ENCODE results near the gene ADCY7. TPM values are rescaled to one million over a fixed set of nuclear protein-coding genes. Genes with fewer than 3 reads are reported as not detected.

ADCY7 gene
- total and polyA plus RNA-seq, 9 of the 15 experiments (the other 6 are each of a cell fraction or from before 2014, with no cell fraction given): 2.3 to 108 (median 28.6) TPM

DNA sequence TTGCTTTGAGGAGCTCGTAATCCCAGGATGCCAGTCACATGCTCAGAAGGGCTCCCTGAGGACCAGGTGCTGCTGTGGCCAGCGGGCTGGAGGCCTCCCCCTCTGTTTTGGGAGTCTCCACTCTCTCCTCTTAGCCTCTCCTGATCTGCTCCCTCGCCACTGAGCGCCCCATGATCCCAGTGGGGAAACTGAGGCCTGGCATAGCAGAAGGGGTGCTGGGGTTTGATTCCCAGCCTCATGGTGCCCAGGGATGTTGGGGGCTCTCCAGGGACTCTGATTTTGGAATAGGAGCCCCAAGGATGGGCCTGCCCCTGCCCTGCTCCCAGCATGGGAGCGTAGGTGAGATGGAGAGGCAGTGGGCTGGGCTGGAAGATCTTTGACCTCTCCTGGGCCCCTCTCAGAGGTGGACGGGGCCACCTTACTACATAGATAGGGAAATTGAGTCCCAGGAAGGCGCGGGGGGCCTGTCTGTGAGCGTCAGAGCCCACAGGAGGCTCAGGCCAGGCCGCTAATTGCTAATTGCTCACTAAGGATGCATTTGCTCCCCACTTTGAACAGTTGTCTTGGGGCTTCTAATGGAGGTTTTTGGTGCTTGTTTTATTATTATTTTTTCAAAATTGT lies 525 bp upstream of the ADCY7 start (continued):
- TF ChIP-seq, protein P1, sequence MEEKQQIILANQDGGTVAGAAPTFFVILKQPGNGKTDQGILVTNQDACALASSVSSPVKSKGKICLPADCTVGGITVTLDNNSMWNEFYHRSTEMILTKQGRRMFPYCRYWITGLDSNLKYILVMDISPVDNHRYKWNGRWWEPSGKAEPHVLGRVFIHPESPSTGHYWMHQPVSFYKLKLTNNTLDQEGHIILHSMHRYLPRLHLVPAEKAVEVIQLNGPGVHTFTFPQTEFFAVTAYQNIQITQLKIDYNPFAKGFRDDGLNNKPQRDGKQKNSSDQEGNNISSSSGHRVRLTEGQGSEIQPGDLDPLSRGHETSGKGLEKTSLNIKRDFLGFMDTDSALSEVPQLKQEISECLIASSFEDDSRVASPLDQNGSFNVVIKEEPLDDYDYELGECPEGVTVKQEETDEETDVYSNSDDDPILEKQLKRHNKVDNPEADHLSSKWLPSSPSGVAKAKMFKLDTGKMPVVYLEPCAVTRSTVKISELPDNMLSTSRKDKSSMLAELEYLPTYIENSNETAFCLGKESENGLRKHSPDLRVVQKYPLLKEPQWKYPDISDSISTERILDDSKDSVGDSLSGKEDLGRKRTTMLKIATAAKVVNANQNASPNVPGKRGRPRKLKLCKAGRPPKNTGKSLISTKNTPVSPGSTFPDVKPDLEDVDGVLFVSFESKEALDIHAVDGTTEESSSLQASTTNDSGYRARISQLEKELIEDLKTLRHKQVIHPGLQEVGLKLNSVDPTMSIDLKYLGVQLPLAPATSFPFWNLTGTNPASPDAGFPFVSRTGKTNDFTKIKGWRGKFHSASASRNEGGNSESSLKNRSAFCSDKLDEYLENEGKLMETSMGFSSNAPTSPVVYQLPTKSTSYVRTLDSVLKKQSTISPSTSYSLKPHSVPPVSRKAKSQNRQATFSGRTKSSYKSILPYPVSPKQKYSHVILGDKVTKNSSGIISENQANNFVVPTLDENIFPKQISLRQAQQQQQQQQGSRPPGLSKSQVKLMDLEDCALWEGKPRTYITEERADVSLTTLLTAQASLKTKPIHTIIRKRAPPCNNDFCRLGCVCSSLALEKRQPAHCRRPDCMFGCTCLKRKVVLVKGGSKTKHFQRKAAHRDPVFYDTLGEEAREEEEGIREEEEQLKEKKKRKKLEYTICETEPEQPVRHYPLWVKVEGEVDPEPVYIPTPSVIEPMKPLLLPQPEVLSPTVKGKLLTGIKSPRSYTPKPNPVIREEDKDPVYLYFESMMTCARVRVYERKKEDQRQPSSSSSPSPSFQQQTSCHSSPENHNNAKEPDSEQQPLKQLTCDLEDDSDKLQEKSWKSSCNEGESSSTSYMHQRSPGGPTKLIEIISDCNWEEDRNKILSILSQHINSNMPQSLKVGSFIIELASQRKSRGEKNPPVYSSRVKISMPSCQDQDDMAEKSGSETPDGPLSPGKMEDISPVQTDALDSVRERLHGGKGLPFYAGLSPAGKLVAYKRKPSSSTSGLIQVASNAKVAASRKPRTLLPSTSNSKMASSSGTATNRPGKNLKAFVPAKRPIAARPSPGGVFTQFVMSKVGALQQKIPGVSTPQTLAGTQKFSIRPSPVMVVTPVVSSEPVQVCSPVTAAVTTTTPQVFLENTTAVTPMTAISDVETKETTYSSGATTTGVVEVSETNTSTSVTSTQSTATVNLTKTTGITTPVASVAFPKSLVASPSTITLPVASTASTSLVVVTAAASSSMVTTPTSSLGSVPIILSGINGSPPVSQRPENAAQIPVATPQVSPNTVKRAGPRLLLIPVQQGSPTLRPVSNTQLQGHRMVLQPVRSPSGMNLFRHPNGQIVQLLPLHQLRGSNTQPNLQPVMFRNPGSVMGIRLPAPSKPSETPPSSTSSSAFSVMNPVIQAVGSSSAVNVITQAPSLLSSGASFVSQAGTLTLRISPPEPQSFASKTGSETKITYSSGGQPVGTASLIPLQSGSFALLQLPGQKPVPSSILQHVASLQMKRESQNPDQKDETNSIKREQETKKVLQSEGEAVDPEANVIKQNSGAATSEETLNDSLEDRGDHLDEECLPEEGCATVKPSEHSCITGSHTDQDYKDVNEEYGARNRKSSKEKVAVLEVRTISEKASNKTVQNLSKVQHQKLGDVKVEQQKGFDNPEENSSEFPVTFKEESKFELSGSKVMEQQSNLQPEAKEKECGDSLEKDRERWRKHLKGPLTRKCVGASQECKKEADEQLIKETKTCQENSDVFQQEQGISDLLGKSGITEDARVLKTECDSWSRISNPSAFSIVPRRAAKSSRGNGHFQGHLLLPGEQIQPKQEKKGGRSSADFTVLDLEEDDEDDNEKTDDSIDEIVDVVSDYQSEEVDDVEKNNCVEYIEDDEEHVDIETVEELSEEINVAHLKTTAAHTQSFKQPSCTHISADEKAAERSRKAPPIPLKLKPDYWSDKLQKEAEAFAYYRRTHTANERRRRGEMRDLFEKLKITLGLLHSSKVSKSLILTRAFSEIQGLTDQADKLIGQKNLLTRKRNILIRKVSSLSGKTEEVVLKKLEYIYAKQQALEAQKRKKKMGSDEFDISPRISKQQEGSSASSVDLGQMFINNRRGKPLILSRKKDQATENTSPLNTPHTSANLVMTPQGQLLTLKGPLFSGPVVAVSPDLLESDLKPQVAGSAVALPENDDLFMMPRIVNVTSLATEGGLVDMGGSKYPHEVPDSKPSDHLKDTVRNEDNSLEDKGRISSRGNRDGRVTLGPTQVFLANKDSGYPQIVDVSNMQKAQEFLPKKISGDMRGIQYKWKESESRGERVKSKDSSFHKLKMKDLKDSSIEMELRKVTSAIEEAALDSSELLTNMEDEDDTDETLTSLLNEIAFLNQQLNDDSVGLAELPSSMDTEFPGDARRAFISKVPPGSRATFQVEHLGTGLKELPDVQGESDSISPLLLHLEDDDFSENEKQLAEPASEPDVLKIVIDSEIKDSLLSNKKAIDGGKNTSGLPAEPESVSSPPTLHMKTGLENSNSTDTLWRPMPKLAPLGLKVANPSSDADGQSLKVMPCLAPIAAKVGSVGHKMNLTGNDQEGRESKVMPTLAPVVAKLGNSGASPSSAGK (IDR thresholded peaks at IDR 0.05): 0 out of 2 replicates have a peak, but pooled peaks have one; percentile 9
- TF ChIP-seq, protein P2, sequence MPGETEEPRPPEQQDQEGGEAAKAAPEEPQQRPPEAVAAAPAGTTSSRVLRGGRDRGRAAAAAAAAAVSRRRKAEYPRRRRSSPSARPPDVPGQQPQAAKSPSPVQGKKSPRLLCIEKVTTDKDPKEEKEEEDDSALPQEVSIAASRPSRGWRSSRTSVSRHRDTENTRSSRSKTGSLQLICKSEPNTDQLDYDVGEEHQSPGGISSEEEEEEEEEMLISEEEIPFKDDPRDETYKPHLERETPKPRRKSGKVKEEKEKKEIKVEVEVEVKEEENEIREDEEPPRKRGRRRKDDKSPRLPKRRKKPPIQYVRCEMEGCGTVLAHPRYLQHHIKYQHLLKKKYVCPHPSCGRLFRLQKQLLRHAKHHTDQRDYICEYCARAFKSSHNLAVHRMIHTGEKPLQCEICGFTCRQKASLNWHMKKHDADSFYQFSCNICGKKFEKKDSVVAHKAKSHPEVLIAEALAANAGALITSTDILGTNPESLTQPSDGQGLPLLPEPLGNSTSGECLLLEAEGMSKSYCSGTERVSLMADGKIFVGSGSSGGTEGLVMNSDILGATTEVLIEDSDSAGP (CRISPR knock-in tag; IDR thresholded peaks at IDR 0.05): no peak
- TF ChIP-seq MCM7 (IDR thresholded peaks at IDR 0.05) (no peak), STAG1 (CRISPR knock-in tag; IDR thresholded peaks at IDR 0.05; ENCODE audit: borderline replicate concordance) (no peak)
